Measurements from ENCODE around the gene GRWD1.

GRWD1 gene

GRCh38 chr19:48443256-48443655 lies 2.5 kb upstream of the GRWD1 start:
- Histone ChIP-seq H3K36me3 (ENCODE audit: insufficient read depth) (peaks cover 9% of the 10 kb centered on the region; the same call in 1 of the 2 replicates), H3K27ac (no peak overlapping the region), H3K9ac (no peak overlapping the region), H4K20me1 (ENCODE audit: insufficient read depth) (no peaks in the 10 kb centered on the region), H2AFZ (ENCODE audit: low read depth) (no peak overlapping the region), H3K4me3 (IDR thresholded peaks at IDR 0.05; ENCODE audit: insufficient read depth, low read depth, low read length) (no peak overlapping the region), H3K27me3 (ENCODE audit: insufficient read depth, low read depth) (no peaks in the 10 kb centered on the region), H3K4me1 (ENCODE audit: low read depth, poor library complexity, severe bottlenecking) (peaks cover 29% of the 10 kb centered on the region), H3K4me2 (no peak overlapping the region), H3K79me2 (ENCODE audit: insufficient read depth, low read depth) (peaks cover 21% of the 10 kb centered on the region)
- TF ChIP-seq CTCF (conservative IDR thresholded peaks at IDR 0.05; ENCODE audit: low read depth, low read length): no peak

GRCh38 chr19:48443731-48444128 lies 2.1 kb upstream of the GRWD1 start:
- no peak for TF ChIP-seq CTCF (conservative IDR thresholded peaks at IDR 0.05; ENCODE audit: low read depth, low read length)
- no peak overlapping the region; the same call in 1 of the 2 replicates for H3K9ac ChIP-seq

GRCh38 chr19:48444129-48444935 lies 1.5 kb upstream of the GRWD1 start:
- Histone ChIP-seq H3K4me2 (peak overlapping the region; percentile 83), H3K4me3 (IDR thresholded peaks at IDR 0.05; ENCODE audit: insufficient read depth, low read depth, low read length) (no peak overlapping the region), H3K4me1 (ENCODE audit: low read depth, poor library complexity, severe bottlenecking) (peaks cover 34% of the 10 kb centered on the region), H3K9ac (peak overlapping the region; percentile 93; the same call in 1 of the 2 replicates), H3K36me3 (ENCODE audit: insufficient read depth) (peaks cover 9% of the 10 kb centered on the region; the same call in 1 of the 2 replicates), H3K79me2 (ENCODE audit: insufficient read depth, low read depth) (peaks cover 21% of the 10 kb centered on the region), H3K27ac (peak overlapping the region; percentile 81), H3K27me3 (ENCODE audit: insufficient read depth, low read depth) (no peaks in the 10 kb centered on the region), H4K20me1 (ENCODE audit: insufficient read depth) (no peaks in the 10 kb centered on the region), H2AFZ (ENCODE audit: low read depth) (peak overlapping the region; percentile 73)
- TF ChIP-seq CTCF (conservative IDR thresholded peaks at IDR 0.05; ENCODE audit: low read depth, low read length): no peak

More at GRCh38 chr19:48443731-48444128, 2.1 kb upstream of the GRWD1 start:
- H3K27ac ChIP-seq: no peak overlapping the region
- H2AFZ ChIP-seq (ENCODE audit: low read depth): peak overlapping the region; percentile 73
- H4K20me1 ChIP-seq (ENCODE audit: insufficient read depth): no peaks in the 10 kb centered on the region
- H3K79me2 ChIP-seq (ENCODE audit: insufficient read depth, low read depth): peaks cover 21% of the 10 kb centered on the region
- H3K36me3 ChIP-seq (ENCODE audit: insufficient read depth): peaks cover 9% of the 10 kb centered on the region; the same call in 1 of the 2 replicates
- no peaks in the 10 kb centered on the region for H3K27me3 ChIP-seq (ENCODE audit: insufficient read depth, low read depth)
- peak overlapping the region; percentile 83 for H3K4me2 ChIP-seq
- peaks cover 33% of the 10 kb centered on the region for H3K4me1 ChIP-seq (ENCODE audit: low read depth, poor library complexity, severe bottlenecking)
- no peak overlapping the region for H3K4me3 ChIP-seq (IDR thresholded peaks at IDR 0.05; ENCODE audit: insufficient read depth, low read depth, low read length)

- Histone ChIP-seq H4K20me1 (ENCODE audit: insufficient read depth) (no peaks in the 10 kb centered on the region), H3K27me3 (ENCODE audit: insufficient read depth, low read depth) (no peaks in the 10 kb centered on the region), H2AFZ (ENCODE audit: low read depth) (peak overlapping the region; percentile 73), H3K27ac (peak overlapping the region; percentile 81), H3K4me2 (peak overlapping the region; percentile 83), H3K4me3 (IDR thresholded peaks at IDR 0.05; ENCODE audit: insufficient read depth, low read depth, low read length) (no peak overlapping the region), H3K9ac (peak overlapping the region; percentile 93; the same call in 1 of the 2 replicates), H3K79me2 (ENCODE audit: insufficient read depth, low read depth) (peaks cover 21% of the 10 kb centered on the region), H3K36me3 (ENCODE audit: insufficient read depth) (peaks cover 14% of the 10 kb centered on the region; the same call in 1 of the 2 replicates), H3K4me1 (ENCODE audit: low read depth, poor library complexity, severe bottlenecking) (peaks cover 38% of the 10 kb centered on the region)
- no peak for TF ChIP-seq CTCF (conservative IDR thresholded peaks at IDR 0.05; ENCODE audit: low read depth, low read length)
These were observed 915 bp upstream of the GRWD1 start for GRCh38 chr19:48444936-48445200.

All from KMS-11 (cell line).